ENCODE measurements around the gene PTGR3. TPM values are rescaled to one million over a fixed set of nuclear protein-coding genes. Genes with fewer than 3 reads are reported as not detected.

The PTGR3 gene
- total RNA-seq, 1 experiment from 2014 or later = 13.8 TPM

- peaks cover 16% of the 10 kb centered on the region for H3K4me1 Mint-ChIP-seq
- no peaks in the 10 kb centered on the region for H3K9me3 Mint-ChIP-seq
- POLR2A ChIA-PET = interaction anchor here (0.6 kb wide), 1 partner anchor 11 kb away, joined by 3 read pairs; no protein-coding TSS in a partner anchor
- CTCF ChIA-PET = no interaction called here
- DNase-seq (ENCODE audit: low spot score) (no peak), ATAC-seq (no peak)
- H3K27me3 Mint-ChIP-seq (ENCODE audit: low read depth) = no peaks in the 10 kb centered on the region
- H3K4me3 Mint-ChIP-seq = no peak overlapping the region
- H3K27ac Mint-ChIP-seq = no peak overlapping the region
- H3K36me3 Mint-ChIP-seq = no peaks in the 10 kb centered on the region
- TF ChIP-seq SMAD3 (CRISPR knock-in tag; IDR thresholded peaks at IDR 0.05; ENCODE audit: borderline replicate concordance) (no peak), AFF4 (CRISPR knock-in tag; IDR thresholded peaks at IDR 0.05; ENCODE audit: borderline replicate concordance) (no peak), NFATC4 (CRISPR knock-in tag; IDR thresholded peaks at IDR 0.05) (no peak), ATF2 (CRISPR knock-in tag; IDR thresholded peaks at IDR 0.05; ENCODE audit: borderline replicate concordance, low read depth) (no peak), NFE2L1 (CRISPR knock-in tag; IDR thresholded peaks at IDR 0.05) (no peak), MAX (CRISPR knock-in tag; IDR thresholded peaks at IDR 0.05) (no peak), ZNF281 (CRISPR knock-in tag; IDR thresholded peaks at IDR 0.05) (no peak), ZBTB43 (CRISPR knock-in tag; IDR thresholded peaks at IDR 0.05) (no peak), ATF6 (CRISPR knock-in tag; IDR thresholded peaks at IDR 0.05) (no peak), PRDM15 (CRISPR knock-in tag; IDR thresholded peaks at IDR 0.05) (no peak), SMAD4 (CRISPR knock-in tag; IDR thresholded peaks at IDR 0.05) (no peak), ATF3 (CRISPR knock-in tag; conservative IDR thresholded peaks at IDR 0.05) (no peak), RORB (CRISPR knock-in tag; IDR thresholded peaks at IDR 0.05) (no peak), USF2 (CRISPR knock-in tag; IDR thresholded peaks at IDR 0.05) (no peak), AR (CRISPR knock-in tag; IDR thresholded peaks at IDR 0.05) (no peak), ZNF232 (CRISPR knock-in tag; IDR thresholded peaks at IDR 0.05) (no peak)
Observed at GRCh38 chr18:75220551-75221355, 11.8 kb upstream of the PTGR3 start.

Data from WTC11 (cell line).